ENCODE measurements around the gene MYRIP. TPM values are rescaled to one million over a fixed set of nuclear protein-coding genes. Genes with fewer than 3 reads are reported as not detected.

The MYRIP gene
- total and polyA plus RNA-seq, 2 of the 4 experiments (the other 2 are of a cell fraction) = not detected

- intact Hi-C loops (cut with micrococcal nuclease) = no loop called here
- in situ Hi-C loops (cut with MboI; ENCODE audit: low sequenced_read_pairs) = no loop called here
- Histone ChIP-seq H4K20me1 (ENCODE audit: insufficient read depth, low read length) (no peaks in the 10 kb centered on the region), H2BK15ac (ENCODE audit: low read depth, low read length) (no peak overlapping the region), H3K36me3 (ENCODE audit: control insufficient read depth, insufficient read depth, low read length) (no peaks in the 10 kb centered on the region), H2BK5ac (ENCODE audit: low read depth, low read length, poor library complexity, severe bottlenecking) (no peak overlapping the region), H3K9ac (ENCODE audit: low read depth, low read length) (no peak overlapping the region), H3K14ac (replicated peaks; ENCODE audit: low read depth, low read length) (no peak overlapping the region), H4K91ac (ENCODE audit: insufficient read depth, low read depth, low read length) (no peak overlapping the region), H2BK120ac (ENCODE audit: low read depth, low read length) (no peak overlapping the region), H3K4ac (ENCODE audit: low read depth, low read length) (no peak overlapping the region), H2AFZ (replicated peaks; ENCODE audit: low read length, poor library complexity) (no peak overlapping the region), H3K27ac (ENCODE audit: insufficient read depth, low read length) (no peak overlapping the region), H4K8ac (ENCODE audit: low read depth in 2 of 2, low read length in 2 of 2) (no peak overlapping the region), H3K4me2 (ENCODE audit: low read depth, low read length) (no peak overlapping the region), H3K56ac (ENCODE audit: extremely low read depth, insufficient read depth, low read length) (no peak overlapping the region), H3K79me1 (ENCODE audit: low read depth in 1 of 2, low read length in 2 of 2) (no peaks in the 10 kb centered on the region), H4K5ac (ENCODE audit: low read depth, low read length) (no peak overlapping the region), H3K9me3 (ENCODE audit: control insufficient read depth, insufficient read depth, low read length) (peaks cover 14% of the 10 kb centered on the region), H3K27me3 (ENCODE audit: control insufficient read depth, insufficient read depth, low read length) (no peaks in the 10 kb centered on the region), H3K18ac (ENCODE audit: low read depth, low read length) (no peak overlapping the region), H2AK5ac (ENCODE audit: low read depth, low read length) (no peak overlapping the region), H3K4me1 (ENCODE audit: control insufficient read depth, insufficient read depth, low read length) (no peaks in the 10 kb centered on the region), H2AK9ac (replicated peaks; ENCODE audit: low read depth, low read length, poor library complexity) (no peak overlapping the region), H3K9me1 (ENCODE audit: insufficient read depth, low read length) (no peaks in the 10 kb centered on the region), H3K23ac (ENCODE audit: low read depth, low read length) (no peak overlapping the region), H2BK20ac (ENCODE audit: low read depth, low read length) (no peak overlapping the region), H3K4me3 (ENCODE audit: insufficient read depth, low read depth, low read length) (no peak overlapping the region)
- TF ChIP-seq RCOR1 (IDR thresholded peaks at IDR 0.05; ENCODE audit: insufficient replicate concordance, low read length) (no peak), ELK1 (IDR thresholded peaks at IDR 0.05; ENCODE audit: borderline replicate concordance, low read depth, low read length) (no peak), MXI1 (IDR thresholded peaks at IDR 0.05; ENCODE audit: borderline replicate concordance, low read depth, low read length) (no peak), SMC3 (IDR thresholded peaks at IDR 0.05; ENCODE audit: low read depth, low read length) (no peak), RAD21 (IDR thresholded peaks at IDR 0.05; ENCODE audit: low read length) (no peak), BHLHE40 (IDR thresholded peaks at IDR 0.05; ENCODE audit: low read depth, low read length) (no peak), USF2 (IDR thresholded peaks at IDR 0.05; ENCODE audit: low read depth, low read length) (no peak), POLR2A (IDR thresholded peaks at IDR 0.05; ENCODE audit: low read depth, low read length) (no peak), FOS (IDR thresholded peaks at IDR 0.05; ENCODE audit: low read depth, low read length) (no peak), CEBPB (IDR thresholded peaks at IDR 0.05; ENCODE audit: low read depth, low read length) (no peak), NFE2L2 (IDR thresholded peaks at IDR 0.05; ENCODE audit: low read depth, low read length) (no peak), RFX5 (IDR thresholded peaks at IDR 0.05; ENCODE audit: low read depth, low read length) (no peak), MAFK (IDR thresholded peaks at IDR 0.05; ENCODE audit: low read depth, low read length) (no peak), CTCF (conservative IDR thresholded peaks at IDR 0.05; ENCODE audit: low read depth, low read length) (no peak), CHD1 (IDR thresholded peaks at IDR 0.05; ENCODE audit: low read depth, low read length) (no peak), MAZ (IDR thresholded peaks at IDR 0.05; ENCODE audit: borderline replicate concordance, low read depth, low read length) (no peak)
- no peak for ATAC-seq (ENCODE audit: low read depth)
- WGBS, 2 experiments (ENCODE audit: extremely low coverage in 2 of 2, insufficient read length in 1 of 2) = no CpG with 5 or more reads among the region's 3 CpGs
- DNase-seq = no peak
- dilution Hi-C loops (cut with HindIII; ENCODE audit: low sequenced_read_pairs, unreplicated experiment) = no loop called here
- POLR2A ChIA-PET (ENCODE audit: unreplicated experiment) = no interaction called here
- CTCF ChIA-PET = no interaction called here
- no TSS peak for BruUV-seq (replicated peaks)
These were observed 46.1 kb downstream of the MYRIP start for GRCh38 chr3:39855517-39855916.
